CD4-positive, alpha-beta T cell treated with Interleukin-2 at 100 ng/mL for 4 hours (primary cell): Measurements from ENCODE around the gene NPAS3.

Experiments
- DNase-seq: peaks from one replicate; pipeline ENCODE4 v3.0.0-alpha.2; 2020; ENCODE audit warnings: low spot score

The NPAS3 gene

DNA sequence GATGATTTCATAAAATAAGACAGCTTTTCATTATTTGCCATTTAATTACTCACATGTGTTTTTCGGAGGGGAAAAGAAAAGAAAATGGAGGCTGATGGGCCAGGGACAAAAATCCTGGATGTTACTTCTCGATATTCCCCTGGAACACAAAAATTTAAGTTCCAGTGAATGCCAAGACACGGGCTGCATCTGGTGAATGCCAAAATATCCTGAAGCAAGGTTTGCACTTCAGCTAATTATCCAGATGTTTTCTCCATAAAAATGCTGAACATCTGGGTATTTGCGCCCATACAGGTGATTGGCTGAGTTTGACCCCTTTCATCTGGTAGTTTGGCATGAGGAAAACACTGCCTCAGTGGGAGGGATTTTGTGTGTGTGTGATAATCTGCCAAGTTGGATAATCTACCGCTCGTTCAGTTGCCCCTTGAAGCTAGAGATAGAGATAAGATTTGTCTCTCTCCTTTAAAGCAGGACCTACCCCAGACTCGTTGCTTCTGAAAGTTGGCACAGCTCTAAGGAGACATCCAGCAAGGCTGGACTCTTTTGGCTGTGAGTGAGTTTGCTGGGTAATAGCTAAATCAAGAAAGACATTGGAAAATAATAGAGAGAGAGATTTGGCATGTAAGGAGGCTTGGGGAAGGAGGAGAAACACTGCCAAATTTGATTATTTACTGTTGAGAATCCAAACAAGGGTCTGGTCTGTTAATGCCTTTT is 622.2 kb downstream of the NPAS3 start:
- DNase-seq, result no peak

GRCh38 chr14:33561488-33562175 is 623.0 kb downstream of the NPAS3 start:
- no peak for DNase-seq

DNA sequence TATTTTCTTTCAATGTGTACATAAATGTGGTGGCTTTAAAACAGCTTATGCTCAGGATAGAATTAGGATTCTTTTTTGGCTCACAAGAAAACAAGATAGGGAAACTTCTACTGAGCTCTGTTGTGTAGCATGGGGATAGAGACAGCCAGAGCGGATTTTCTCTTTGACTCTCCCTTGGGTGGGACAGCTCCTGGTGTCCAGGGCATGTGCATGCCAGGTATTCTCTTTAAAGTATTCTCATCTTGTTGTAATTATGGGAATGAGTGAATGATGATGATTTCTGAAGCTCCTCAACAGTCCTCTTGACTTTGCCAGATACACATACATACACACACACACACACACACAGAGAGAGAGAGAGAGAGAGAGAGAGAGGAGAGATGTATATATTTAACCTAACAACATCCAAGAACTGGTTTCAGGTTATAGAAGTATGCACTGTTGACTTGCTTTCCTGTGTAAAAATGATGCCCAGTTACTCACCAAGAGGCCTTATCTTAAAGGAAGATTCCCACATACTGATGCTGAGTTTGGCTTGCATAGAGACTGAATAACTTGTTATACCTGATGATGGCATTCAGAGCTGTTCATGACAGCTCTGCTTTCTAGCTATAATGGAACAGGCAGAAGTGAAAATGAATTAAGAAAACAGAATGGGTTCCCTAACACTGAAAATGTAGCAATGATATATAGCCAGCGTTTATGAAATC is 624.7 kb downstream of the NPAS3 start:
- DNase-seq, result no peak

DNA sequence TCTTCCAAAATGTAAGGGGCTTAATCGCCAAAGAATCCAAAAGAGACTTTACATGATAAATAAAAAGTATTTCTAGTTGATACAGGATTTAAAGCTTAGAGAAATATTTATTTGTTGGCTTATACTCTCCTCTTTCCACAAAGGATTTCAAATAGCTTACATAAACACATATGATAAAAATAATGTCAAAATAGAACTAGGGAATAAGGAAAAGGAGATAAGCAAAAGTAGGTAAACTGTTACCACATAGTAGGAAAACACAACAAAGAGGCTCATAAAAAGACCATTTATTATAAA is 625.2 kb downstream of the NPAS3 start:
- no peak for DNase-seq

- DNase-seq, result no peak
Observed at GRCh38 chr14:33564774-33565630, 626.3 kb downstream of the NPAS3 start.

DNA sequence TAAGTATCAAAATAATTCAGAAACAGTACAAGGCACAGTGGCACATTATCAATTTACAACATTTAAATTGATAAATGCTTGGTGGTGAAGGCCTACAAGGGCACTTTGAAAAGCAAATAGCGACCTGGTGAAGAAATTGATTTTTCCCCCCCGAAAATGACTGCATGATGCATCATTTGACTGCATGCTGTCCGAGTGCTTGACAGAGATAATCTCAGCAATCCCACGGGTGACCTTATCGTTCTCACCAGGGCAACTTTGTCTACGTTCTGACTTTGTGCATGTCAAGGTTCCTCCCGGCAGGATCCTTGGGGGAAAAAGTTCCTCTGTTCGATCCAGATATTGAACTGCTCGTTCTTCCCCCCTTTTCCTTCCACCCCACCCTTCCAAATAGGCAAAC is 627.4 kb downstream of the NPAS3 start:
- DNase-seq, result no peak

DNA sequence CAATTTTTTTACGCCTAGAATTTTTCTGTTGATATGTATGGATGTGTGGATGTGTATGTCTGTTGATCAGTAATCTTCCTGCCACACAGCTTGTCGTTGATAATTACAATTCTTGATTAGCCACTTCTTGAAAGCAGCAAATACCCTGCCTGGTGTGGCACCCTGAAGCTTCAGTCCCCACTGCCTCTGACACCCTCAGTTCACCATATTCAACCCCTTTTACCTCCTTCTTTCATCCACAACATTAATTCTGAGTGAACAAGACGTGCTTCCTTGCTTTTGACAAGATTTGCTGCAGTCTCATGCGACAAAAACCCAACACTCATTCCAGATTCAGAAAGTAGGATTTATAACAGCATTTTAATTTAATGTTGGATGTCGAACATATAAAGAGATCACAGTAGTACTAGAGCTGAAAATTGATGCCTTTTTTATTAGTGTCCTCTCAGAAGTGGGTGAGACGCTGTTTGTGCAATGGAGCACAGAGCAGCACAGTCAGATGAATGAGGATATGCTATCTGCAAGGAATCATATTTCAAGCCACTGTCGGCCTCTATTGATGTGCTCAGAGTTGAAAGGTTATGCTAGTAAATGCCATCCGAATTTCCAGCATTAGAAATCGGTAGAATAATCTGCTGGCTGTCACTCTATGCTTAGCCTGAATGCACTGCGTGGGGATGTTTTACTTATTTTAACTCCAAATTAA is 628.5 kb downstream of the NPAS3 start:
- DNase-seq, result no peak

- DNase-seq, result no peak
Observed at GRCh38 chr14:33567731-33568130, 629.1 kb downstream of the NPAS3 start.

- DNase-seq, result no peak
Observed at GRCh38 chr14:33568935-33569579, 630.4 kb downstream of the NPAS3 start.

- DNase-seq, result no peak
Observed at GRCh38 chr14:33569821-33570687, 631.4 kb downstream of the NPAS3 start.

DNA sequence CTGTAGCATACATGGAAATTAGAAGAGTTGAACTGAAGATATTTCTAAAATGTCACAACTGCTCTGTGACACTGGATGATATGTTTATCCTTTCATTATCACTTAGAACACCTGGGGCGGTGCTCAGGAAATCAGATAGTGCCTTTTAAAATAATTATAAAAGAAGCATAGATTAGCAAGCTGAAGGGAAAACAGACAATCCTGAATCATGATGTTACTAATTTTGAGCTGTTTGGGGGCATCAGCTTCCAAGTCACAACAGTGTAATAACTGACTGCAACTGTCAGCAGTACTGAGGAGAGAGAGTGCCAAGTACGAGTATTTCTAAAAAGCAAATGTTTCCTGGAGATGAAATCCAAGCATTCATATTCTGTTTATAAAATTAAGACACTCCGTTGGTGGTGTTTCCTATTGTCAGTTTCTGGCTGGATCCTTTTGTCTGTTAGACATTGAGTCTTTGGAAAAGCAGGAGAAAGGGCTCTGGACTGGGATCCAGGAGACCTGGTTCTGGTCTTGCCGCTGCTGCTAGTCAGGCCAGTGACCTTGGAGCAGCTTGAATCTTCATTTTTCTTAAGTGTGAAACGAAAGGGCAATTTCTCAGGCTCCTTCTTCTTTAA is 632.1 kb downstream of the NPAS3 start:
- DNase-seq, result no peak

DNA sequence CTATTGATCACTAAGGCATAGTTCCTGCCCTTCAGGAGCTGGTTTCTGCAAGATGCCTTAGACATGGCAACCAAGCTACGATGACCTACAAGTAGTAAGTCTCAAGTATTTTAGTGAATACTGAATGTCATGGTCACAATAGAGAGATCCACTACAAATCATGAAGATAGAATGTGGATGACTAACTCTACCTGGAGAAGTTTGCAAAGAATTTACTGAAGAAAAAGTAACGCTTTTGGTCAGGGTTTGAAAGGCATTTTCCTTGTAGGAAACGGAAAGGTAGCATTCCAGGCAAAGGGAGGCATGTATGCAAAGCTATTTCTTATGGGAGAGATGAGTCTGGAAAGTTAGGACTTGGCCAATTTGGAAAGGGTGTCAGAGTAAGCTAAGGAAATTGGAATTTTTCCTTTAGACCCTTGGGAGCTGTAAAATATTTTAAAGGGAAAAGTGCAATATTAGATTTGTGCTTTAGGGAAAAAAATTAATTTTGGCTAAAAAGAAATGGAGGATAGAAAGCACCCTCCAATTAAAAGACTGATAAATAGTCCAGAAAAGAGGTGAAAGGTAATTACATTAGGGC is 634.7 kb downstream of the NPAS3 start:
- DNase-seq, result no peak

- DNase-seq, result no peak
Observed at GRCh38 chr14:33576014-33576413, 637.3 kb downstream of the NPAS3 start.

GRCh38 chr14:33578461-33579216 is 640.0 kb downstream of the NPAS3 start:
- no peak for DNase-seq

- no peak for DNase-seq
Observed at GRCh38 chr14:33580231-33580749, 641.6 kb downstream of the NPAS3 start.

DNA sequence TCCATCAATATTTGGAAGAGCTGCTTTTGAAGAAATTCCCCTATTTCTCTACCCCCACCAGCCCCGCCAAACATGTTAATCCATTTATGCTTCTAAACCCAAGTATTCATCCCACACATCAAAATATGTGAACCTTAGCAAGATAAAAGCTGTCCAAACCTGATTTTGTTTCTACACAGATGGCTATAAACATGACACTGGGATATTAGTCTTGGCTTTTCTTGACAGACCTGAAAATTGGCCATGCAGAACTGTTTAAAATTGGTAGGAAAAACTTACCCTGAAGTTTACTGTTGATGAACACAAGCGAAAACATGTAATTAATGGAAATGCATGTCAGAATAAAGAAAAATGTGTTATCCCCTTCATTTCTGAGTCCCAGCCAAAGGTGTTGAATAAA is 642.2 kb downstream of the NPAS3 start:
- DNase-seq, result no peak

DNA sequence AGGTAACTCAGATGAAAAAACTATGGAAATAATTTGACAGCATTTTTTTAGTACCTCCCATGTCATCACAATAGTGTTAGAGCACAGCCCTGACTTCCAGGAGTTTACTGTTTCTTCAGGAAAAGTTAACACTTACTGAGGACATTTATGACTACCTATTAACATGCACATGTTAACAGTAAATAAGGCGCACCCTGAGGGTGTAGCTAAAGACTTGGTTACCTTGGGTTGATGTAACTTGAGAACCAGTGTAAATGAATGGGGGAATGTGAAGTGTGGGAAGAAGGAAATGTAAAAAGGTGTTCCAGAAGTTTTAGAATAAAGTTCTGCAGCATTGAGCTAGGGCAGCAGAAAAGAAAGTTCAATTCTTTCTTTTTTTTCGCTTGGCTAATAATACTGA is 646.0 kb downstream of the NPAS3 start:
- DNase-seq, result no peak

DNA sequence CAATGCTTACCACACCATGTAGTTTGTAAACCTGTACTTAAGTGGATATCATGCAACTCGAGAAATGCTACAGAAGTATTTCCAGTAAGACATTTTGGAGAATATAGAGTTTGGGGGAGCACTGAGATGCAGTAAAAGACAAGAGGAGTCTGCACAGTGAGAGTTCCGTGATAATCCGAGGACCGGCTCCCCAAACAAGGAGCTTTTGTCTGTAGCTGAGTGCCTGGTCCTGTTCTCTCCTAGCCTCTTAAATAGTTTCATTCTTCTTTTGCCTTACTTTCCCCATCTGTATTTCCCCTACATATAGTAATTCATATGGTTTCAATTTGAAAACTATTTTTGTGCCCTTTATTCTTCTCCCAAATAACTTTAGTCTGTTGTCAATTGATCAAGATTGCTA is 648.1 kb downstream of the NPAS3 start:
- DNase-seq, result no peak

DNA sequence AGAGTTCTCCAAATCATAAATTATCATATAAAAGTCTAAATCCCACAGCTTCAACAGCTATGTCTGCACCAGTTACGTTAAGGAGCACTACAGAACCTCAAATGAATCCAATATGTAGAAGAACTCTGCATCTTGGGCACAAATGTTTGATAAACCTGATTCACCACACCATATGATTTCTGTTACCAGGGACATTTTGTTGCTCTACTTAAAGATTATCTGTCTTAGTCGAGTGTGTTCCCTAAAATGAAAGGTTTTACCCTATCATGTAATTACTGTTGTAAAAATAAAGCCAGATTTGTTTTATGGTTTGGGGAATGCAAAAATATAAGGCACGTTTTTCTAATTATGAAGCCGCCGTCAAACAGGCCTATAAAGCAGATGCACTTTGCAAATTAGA is 649.1 kb downstream of the NPAS3 start:
- no peak for DNase-seq
